GM21825 (cell line): ENCODE data around the gene TTF2.

Experiments used
- ATAC-seq: cut with Tn5 transposase; IDR thresholded peaks from one replicate; pipeline ENCODE4 v1.9.1; 2021; ENCODE audit warnings: mild to moderate bottlenecking, moderate library complexity; ENCODE audit not compliant: unreplicated experiment

Gene TTF2

GRCh38 chr1:117045644-117046043, 14.5 kb upstream of the TTF2 start:
- ATAC-seq = no peak

GRCh38 chr1:117046781-117047180, 13.3 kb upstream of the TTF2 start:
- ATAC-seq = no peak

- ATAC-seq = no peak
These were observed 12.9 kb upstream of the TTF2 start for GRCh38 chr1:117047271-117047670.

- no peak for ATAC-seq
These were observed 10.3 kb upstream of the TTF2 start for GRCh38 chr1:117049857-117050256.

GRCh38 chr1:117051224-117052064, 8.7 kb upstream of the TTF2 start:
- peak; percentile 85 for ATAC-seq

GRCh38 chr1:117054068-117054467, 6.1 kb upstream of the TTF2 start:
- no peak for ATAC-seq

GRCh38 chr1:117058810-117059209, 1.3 kb upstream of the TTF2 start:
- ATAC-seq = no peak

- ATAC-seq = peak; percentile 32
These were observed 820 bp upstream of the TTF2 start for GRCh38 chr1:117059334-117059677.

GRCh38 chr1:117060441-117061317, 553 bp downstream of the TTF2 start:
- peak; percentile 4 for ATAC-seq

GRCh38 chr1:117061986-117062415, 1.9 kb downstream of the TTF2 start:
- ATAC-seq = peak; percentile 24

GRCh38 chr1:117066367-117066766, 6.2 kb downstream of the TTF2 start:
- no peak for ATAC-seq

- no peak for ATAC-seq
These were observed 7.6 kb downstream of the TTF2 start for GRCh38 chr1:117067533-117068370.

- ATAC-seq = no peak
These were observed 8.5 kb downstream of the TTF2 start for GRCh38 chr1:117068580-117068979.

GRCh38 chr1:117069220-117069844, 9.2 kb downstream of the TTF2 start:
- ATAC-seq = no peak

- ATAC-seq = no peak
These were observed 10.0 kb downstream of the TTF2 start for GRCh38 chr1:117070124-117070523.

GRCh38 chr1:117076648-117077047, 16.5 kb downstream of the TTF2 start:
- ATAC-seq = no peak

- ATAC-seq = no peak
These were observed 17.1 kb downstream of the TTF2 start for GRCh38 chr1:117077267-117077666.

- ATAC-seq = no peak
These were observed 19.6 kb downstream of the TTF2 start for GRCh38 chr1:117079737-117080136.

- ATAC-seq = no peak
These were observed 24.1 kb downstream of the TTF2 start for GRCh38 chr1:117084231-117084630.

GRCh38 chr1:117087686-117088085, 27.6 kb downstream of the TTF2 start:
- no peak for ATAC-seq

GRCh38 chr1:117089996-117090395, 29.9 kb downstream of the TTF2 start:
- no peak for ATAC-seq
